Activated CD8-positive, alpha-beta memory T cell treated with anti-CD3 and anti-CD28 coated beads, Interleukin-2, amount 50 U/mL, for 48 hours (primary cell): ENCODE measurements around the gene PCDHGB3.
"Not testable (repeated sequence)": the region's sequence is repeated elsewhere in the genome, so short reads cannot be mapped to it uniquely, and the experiment has no call there.

Experiments used
- DNase-seq: peaks from one replicate; pipeline ENCODE4 v3.0.0-alpha.2; 2020

PCDHGB3 gene

DNA sequence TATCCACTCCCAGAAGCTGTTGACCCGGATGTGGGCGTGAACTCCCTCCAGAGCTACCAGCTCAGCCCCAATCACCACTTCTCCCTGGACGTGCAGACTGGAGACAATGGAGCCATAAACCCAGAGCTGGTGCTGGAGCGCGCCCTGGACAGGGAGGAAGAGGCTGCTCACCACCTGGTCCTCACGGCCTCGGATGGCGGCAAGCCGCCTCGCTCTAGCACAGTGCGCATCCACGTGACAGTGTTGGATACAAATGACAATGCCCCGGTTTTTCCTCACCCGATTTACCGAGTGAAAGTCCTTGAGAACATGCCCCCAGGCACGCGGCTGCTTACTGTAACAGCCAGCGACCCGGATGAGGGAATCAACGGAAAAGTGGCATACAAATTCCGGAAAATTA is 23.2 kb downstream of the PCDHGB3 start:
- no peak for DNase-seq

DNA sequence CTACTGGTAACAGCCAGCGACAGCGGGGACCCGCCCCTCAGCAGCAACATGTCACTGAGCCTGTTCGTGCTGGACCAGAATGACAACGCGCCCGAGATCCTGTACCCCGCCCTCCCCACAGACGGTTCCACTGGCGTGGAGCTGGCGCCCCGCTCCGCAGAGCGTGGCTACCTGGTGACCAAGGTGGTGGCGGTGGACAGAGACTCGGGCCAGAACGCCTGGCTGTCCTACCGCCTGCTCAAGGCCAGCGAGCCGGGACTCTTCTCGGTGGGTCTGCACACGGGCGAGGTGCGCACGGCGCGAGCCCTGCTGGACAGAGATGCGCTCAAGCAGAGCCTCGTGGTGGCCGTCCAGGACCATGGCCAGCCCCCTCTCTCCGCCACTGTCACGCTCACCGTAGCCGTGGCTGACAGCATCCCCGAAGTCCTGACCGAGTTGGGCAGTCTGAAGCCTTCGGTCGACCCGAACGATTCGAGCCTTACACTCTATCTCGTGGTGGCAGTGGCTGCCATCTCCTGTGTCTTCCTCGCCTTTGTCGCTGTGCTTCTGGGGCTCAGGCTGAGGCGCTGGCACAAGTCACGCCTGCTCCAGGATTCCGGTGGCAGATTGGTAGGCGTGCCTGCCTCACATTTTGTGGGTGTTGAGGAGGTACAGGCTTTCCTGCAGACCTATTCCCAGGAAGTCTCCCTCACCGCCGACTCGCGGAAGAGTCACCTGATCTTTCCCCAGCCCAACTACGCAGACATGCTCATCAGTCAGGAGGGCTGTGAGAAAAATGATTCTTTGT is 24.6 kb downstream of the PCDHGB3 start:
- not testable (repeated sequence) for DNase-seq

DNA sequence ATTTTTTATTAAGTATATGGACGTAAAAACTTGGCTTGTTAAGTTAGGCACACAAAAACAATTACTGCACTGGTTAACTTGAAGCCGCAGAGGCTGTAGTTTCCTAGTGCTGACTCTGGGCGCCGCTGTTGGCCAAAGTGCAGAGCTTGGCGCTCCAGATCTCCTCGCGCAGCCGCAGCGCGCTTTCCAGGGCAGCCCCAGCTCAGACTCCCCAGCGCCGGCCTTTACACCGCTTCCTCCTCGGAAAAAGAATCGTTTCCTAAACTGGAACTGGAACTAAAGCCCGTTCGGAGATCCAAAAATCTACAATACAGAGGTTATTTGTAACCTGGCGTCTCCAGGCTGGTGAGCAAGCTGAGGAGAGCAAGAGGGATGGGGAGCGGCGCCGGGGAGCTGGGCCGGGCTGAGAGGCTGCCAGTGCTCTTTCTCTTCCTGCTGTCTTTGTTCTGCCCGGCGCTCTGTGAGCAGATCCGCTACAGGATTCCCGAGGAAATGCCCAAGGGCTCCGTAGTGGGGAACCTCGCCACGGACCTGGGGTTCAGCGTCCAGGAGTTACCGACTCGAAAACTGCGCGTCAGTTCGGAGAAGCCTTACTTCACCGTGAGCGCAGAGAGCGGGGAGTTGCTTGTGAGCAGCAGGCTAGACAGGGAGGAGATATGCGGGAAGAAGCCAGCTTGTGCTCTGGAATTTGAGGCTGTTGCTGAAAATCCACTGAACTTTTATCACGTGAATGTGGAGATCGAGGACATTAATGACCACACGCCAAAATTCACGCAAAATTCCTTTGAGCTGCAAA is 27.9 kb downstream of the PCDHGB3 start, which contains the start of gene PCDHGB5:
Gene PCDHGB5, plus strand, starts transcription at position 192 of the 796 bp plus-strand sequence. Its CDS starts 181 bp downstream, at position 373.
- DNase-seq = not testable (repeated sequence)

DNA sequence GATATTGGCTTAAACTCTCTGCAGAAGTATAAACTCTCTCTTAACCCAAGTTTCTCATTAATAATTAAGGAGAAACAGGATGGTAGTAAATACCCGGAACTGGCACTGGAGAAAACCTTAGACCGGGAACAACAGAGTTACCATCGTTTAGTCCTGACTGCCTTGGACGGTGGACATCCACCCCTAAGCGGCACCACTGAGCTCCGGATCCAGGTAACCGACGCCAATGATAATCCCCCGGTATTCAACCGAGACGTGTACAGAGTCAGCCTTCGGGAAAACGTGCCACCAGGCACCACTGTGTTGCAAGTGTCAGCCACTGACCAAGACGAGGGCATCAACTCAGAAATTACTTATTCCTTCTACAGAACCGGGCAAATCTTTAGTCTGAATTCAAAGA is 28.6 kb downstream of the PCDHGB3 start:
- DNase-seq = no peak

DNA sequence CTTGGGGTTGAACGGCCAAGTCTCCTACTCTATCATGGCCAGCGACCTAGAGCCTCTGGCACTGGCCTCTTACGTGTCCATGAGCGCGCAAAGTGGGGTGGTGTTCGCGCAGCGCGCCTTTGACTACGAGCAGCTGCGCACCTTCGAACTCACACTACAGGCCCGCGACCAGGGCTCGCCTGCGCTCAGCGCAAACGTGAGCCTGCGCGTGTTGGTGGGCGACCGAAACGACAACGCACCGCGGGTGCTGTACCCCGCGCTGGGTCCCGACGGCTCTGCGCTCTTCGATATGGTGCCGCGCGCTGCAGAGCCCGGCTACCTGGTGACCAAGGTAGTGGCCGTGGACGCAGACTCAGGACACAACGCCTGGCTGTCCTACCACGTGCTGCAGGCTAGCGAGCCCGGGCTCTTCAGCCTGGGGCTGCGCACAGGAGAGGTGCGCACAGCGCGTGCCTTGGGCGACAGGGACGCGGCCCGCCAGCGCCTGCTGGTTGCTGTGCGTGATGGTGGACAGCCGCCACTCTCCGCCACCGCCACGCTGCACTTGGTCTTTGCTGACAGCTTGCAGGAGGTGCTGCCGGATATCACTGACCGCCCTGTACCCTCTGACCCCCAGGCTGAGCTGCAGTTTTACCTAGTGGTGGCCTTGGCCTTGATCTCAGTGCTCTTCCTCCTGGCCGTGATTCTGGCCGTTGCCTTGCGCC is 29.7 kb downstream of the PCDHGB3 start:
- DNase-seq = no peak

DNA sequence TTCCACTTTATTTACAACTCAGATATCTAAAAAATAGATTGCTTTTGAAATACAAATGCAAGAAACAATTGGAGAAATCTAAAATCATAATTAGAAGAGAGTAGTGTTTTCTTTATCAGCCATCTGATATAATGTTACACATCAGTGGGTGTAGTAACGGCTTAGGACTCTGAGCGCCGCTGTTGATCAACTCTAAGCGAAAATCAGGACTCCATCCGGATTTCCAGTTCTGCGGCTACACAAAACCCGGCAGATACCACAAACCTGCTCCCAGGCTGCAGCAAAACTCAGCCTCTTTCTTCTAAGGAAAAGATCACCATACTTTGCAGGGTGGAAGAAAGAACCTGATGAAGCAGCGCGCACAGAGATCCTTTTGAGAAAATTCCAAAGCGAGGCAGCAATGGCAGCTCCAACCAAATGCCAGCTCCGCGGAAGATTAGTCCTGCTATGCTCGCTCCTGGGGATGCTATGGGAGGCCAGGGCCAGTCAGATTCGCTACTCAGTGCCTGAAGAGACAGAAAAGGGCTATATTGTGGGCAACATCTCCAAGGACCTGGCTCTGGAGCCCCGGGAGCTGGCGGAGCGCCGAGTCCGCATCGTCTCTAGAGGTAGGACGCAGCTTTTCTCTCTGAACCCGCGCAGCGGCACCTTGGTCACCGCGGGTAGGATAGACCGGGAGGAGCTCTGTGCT is 32.7 kb downstream of the PCDHGB3 start, which contains the start of gene PCDHGA9:
Gene PCDHGA9, plus strand, starts transcription at position 226 of the 691 bp plus-strand sequence. Its CDS starts 175 bp downstream, at position 401.
- DNase-seq = no peak

DNA sequence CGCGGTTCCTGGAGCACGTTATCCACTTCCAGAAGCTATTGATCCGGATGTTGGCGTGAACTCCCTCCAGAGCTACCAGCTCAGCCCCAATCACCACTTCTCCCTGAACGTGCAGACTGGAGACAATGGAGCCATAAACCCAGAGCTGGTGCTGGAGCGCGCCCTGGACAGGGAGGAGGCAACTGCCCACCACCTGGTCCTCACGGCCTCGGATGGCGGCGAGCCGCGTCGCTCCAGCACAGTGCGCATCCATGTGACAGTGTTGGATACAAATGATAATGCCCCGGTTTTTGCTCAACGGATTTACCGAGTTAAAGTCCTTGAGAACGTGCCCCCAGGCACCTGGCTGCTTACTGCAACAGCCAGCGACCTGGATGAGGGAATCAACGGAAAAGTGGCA is 33.3 kb downstream of the PCDHGB3 start:
- DNase-seq = no peak

DNA sequence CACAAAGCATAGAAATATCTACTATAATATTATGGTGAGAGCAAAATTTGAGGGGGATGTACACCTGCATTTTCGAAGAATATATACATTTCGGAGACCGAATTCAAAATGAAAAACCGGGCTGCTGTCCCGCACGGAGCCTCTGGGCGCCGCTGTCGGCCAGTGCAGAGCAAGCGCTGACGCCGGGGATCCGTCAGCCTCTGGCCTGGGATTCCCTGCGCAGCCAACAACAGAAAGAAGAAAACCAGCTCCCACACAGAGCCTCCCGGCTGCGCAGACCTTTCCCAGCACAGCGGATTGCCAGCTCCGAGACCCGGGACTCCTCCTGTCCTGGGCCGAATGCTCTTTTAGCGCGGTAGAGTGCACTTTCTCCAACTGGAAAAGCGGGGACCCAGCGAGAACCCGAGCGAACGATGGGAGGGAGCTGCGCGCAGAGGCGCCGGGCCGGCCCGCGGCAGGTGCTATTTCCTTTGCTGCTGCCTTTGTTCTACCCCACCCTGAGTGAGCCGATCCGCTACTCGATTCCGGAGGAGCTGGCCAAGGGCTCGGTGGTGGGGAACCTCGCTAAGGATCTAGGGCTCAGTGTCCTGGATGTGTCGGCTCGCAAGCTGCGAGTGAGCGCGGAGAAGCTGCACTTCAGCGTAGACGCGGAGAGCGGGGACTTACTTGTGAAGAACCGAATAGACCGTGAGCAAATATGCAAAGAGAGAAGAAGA is 37.9 kb downstream of the PCDHGB3 start, which contains the start of gene PCDHGB6:
Gene PCDHGB6, plus strand, starts transcription at position 232 of the 716 bp plus-strand sequence. Its CDS starts 182 bp downstream, at position 414.
- peak; percentile 76 for DNase-seq

DNA sequence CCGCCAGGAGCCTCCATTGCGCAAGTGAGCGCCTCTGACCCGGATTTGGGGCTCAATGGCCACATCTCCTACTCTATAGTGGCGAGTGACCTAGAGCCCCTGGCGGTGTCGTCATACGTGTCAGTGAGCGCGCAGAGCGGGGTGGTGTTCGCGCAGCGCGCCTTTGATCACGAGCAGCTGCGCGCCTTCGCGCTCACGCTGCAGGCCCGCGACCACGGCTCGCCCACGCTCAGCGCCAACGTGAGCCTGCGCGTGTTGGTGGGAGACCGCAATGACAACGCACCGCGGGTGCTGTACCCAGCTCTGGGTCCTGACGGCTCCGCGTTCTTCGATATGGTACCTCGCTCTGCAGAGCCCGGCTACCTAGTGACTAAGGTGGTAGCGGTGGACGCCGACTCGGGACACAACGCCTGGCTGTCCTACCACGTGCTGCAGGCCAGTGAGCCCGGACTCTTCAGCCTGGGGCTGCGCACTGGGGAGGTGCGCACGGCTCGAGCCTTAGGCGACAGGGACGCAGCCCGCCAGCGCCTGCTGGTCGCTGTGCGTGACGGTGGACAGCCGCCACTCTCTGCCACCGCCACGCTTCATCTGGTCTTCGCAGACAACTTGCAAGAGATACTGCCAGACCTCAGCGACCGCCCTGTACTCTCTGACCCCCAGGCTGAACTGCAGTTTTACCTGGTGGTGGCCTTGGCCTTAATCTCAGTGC is 39.7 kb downstream of the PCDHGB3 start:
- DNase-seq = no peak

DNA sequence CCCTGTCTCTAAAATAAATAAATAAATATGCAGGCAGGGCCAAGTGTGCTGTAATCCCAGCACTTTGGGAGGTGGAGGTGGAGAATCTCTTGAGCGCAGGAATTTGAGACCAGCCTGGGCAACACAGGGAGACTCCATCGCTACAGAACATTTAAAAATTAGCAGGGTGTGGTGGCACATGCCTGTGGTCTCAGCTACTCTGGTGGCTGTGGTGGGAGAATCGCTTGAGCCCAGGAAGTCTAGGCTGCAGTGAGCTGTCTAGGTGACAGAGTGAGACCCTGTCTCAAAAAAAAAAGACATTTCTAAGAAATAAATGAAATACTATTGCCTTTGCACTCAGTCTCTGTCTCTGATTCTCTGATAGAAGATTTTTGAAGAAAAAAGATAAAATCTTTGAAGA is 41.5 kb downstream of the PCDHGB3 start:
- DNase-seq = no peak

DNA sequence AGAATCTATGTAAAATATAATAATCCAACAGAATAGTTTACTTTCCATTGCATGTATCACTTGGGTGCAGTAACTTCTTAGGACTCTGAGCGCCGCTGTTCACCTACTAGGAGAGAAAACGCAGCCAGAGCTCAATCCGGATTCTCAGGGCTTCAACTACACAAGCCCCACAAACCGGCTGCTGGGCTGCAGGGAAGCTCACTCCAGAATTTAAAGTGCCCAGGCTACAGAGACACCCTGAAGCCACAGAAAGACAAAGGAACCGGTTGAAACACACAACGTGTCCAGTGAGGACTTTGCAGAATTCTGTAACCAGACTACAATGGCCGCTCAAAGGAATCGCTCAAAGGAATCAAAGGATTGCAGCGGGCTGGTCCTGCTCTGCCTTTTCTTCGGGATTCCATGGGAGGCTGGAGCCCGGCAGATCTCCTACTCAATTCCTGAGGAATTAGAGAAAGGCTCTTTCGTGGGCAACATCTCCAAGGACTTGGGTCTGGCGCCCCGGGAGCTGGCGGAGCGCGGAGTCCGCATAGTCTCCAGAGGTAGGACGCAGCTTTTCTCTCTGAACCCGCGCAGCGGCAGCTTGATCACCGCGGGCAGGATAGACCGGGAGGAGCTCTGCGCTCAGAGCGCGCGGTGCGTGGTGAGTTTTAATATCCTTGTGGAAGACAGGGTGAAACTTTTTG is 43.0 kb downstream of the PCDHGB3 start, which contains the start of gene PCDHGA10:
Gene PCDHGA10, plus strand, starts transcription at position 134 of the 686 bp plus-strand sequence. Its CDS starts 189 bp downstream, at position 323.
- DNase-seq = no peak

DNA sequence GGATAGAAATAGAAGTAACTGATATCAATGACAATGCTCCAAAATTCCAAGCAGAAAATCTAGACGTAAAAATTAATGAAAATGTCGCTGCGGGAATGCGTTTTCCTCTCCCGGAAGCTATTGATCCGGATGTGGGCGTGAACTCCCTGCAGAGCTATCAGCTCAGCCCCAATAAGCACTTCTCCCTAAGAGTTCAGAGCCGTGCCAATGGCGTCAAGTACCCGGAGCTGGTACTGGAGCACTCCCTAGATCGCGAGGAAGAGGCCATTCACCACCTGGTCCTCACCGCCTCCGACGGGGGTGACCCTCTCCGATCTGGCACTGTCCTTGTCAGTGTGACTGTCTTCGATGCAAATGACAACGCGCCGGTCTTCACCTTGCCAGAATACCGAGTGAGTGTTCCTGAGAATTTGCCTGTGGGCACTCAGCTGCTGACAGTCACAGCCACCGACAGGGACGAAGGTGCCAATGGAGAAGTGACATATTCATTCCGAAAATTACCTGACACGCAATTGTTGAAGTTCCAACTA is 43.6 kb downstream of the PCDHGB3 start:
- DNase-seq = no peak

DNA sequence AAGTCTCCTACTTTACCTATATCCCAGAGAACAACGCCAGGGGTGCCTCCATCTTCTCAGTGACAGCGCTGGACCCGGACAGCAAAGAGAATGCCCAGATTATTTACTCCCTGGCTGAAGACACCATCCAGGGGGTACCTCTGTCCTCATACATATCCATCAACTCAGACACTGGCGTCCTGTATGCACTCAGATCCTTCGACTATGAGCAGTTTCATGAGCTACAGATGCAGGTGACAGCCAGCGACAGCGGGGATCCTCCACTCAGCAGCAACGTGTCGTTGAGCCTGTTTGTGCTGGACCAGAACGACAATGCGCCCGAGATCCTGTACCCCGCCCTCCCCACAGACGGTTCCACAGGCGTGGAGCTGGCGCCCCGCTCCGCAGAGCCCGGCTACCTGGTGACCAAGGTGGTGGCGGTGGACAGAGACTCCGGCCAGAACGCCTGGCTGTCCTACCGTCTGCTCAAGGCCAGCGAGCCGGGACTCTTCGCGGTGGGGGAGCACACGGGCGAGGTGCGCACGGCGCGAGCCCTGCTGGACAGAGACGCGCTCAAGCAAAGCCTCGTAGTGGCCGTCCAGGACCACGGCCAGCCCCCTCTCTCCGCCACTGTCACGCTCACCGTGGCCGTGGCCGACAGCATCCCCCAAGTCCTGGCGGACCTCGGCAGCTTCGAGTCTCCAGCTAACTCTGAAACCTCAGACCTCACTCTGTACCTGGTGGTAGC is 44.7 kb downstream of the PCDHGB3 start:
- not testable (repeated sequence) for DNase-seq

DNA sequence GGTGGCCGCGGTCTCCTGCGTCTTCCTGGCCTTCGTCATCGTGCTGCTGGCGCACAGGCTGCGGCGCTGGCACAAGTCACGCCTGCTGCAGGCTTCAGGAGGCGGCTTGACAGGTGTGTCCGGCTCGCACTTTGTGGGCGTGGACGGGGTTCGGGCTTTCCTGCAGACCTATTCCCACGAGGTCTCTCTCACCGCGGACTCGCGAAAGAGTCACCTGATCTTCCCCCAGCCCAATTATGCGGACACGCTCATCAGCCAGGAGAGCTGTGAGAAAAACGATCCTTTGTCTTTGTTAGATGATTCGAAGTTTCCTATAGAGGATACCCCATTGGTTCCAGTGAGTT is 45.2 kb downstream of the PCDHGB3 start:
- DNase-seq = not testable (repeated sequence)

DNA sequence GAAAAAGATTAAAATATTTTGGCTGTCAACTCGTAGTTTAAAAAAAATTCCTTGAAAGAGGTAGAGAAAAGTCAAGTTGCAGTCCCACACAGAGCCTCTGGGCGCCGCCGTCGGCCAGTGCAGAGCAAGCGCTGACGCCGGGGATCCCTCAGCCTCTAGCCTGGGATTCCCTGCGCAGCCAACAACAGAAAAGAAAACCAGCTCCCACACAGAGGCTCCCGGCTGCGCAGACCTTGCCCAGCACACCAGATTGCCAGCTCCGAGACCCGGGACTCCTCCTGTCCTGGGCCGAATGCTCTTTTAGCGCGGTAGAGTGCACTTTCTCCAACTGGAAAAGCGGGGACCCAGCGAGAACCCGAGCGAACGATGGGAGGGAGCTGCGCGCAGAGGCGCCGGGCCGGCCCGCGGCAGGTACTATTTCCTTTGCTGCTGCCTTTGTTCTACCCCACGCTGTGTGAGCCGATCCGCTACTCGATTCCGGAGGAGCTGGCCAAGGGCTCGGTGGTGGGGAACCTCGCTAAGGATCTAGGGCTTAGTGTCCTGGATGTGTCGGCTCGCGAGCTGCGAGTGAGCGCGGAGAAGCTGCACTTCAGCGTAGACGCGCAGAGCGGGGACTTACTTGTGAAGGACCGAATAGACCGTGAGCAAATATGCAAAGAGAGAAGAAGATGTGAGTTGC is 47.6 kb downstream of the PCDHGB3 start, which contains the start of gene PCDHGB7:
Gene PCDHGB7, plus strand, starts transcription at position 184 of the 679 bp plus-strand sequence. Its CDS starts 183 bp downstream, at position 367.
- peak; percentile 78 for DNase-seq

DNA sequence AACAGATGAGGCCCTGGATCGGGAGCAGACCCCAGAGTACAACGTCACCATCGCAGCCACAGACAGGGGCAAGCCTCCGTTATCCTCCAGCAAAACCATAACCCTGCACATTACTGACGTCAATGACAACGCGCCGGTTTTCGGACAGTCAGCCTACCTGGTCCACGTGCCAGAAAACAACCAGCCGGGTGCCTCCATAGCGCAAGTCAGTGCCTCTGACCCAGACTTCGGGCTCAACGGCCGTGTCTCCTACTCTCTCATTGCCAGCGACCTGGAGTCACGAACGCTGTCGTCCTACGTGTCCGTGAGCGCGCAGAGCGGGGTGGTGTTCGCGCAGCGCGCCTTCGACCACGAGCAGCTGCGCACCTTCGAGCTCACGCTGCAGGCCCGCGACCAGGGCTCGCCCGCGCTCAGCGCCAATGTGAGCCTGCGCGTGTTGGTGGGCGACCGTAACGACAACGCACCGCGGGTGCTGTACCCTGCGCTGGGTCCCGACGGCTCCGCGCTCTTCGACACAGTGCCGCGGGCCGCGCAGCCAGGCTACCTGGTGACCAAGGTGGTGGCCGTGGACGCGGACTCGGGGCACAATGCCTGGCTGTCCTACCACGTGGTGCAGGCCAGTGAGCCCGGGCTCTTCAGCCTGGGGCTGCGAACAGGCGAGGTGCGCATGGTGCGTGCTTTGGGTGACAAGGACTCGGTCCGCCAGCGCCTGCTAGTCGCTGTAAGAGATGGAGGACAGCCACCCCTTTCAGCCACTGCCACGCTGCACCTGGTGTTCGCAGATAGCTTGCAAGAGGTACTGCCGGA is 49.2 kb downstream of the PCDHGB3 start:
- no peak for DNase-seq

DNA sequence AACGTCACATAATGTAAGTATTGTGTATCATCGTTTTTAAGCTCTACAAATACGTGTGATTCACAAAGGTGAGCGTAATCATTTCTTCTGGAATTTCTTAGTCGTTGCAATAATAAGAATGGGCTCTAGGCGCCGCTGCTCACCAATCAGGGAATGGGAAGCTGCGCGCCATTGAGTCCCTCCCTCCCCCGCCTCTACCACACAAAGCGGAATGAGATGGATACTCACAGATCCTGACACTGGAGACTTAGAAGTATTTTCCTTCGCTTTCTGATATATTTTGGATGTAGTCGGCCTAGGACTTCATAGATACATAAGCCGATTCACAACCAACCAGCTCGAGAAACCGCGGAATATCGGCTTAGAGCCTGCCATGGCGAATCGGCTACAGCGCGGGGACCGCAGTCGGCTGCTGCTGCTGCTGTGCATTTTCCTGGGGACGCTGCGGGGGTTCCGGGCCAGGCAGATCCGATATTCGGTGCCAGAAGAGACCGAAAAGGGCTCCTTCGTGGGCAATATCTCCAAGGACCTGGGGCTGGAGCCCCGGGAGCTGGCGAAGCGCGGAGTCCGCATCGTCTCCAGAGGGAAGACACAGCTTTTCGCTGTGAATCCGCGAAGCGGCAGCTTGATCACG is 50.9 kb downstream of the PCDHGB3 start, which contains the start of gene PCDHGA11:
Gene PCDHGA11, plus strand, starts transcription at position 197 of the 634 bp plus-strand sequence. Its CDS starts 177 bp downstream, at position 374.
- no peak for DNase-seq
